Left ventricle myocardium inferior (tissue), 1 donor: Measurements from ENCODE around the gene RNASEH2B. TPM values are rescaled to one million over a fixed set of nuclear protein-coding genes. Genes with fewer than 3 reads are reported as not detected.

Source experiments
- DNase-seq: peaks from one replicate; pipeline ENCODE4 v3.0.0-alpha.2; 2020
- H3K27ac ChIP-seq: fragments of 200-600 bp; replicated peaks from 2 replicates; pipeline ENCODE4 v1.8.0; 2021
- H3K27me3 ChIP-seq: fragments of 200-600 bp; 2 replicates; pipeline ENCODE4 v1.8.0; 2021; ENCODE audit warnings: low read depth
- H3K36me3 ChIP-seq: fragments of 200-600 bp; 2 replicates; pipeline ENCODE4 v1.8.0; 2021
- H3K4me1 ChIP-seq: fragments of 200-600 bp; 2 replicates; pipeline ENCODE4 v1.8.0; 2021
- H3K4me3 ChIP-seq: fragments of 200-600 bp; 2 replicates; pipeline ENCODE4 v1.8.0; 2021; ENCODE audit warnings: mild to moderate bottlenecking, moderate library complexity
- H3K9me3 ChIP-seq: fragments of 200-600 bp; replicated peaks from 2 replicates; pipeline ENCODE4 v1.8.0; 2021
- intact Hi-C: fragments of 100-400 bp; cut with micrococcal nuclease; formaldehyde crosslinking; loops from one replicate; pipeline ENCODE4 v1.11.0; 2022
- long read RNA-seq: library from polyadenylated mRNA; unstranded; transcript quantifications from one replicate; pipeline ENCODE4 v2.0.0, GENCODE V29; 2021
- total RNA-seq: library from RNA; stranded (reverse); fragmentation: NEBNext Ultra II Directional; extraction: Animal tissue kit (Norgen Biotek cat#: 25700); gene quantifications from one replicate; pipeline ENCODE4 v1.2.1, GENCODE V29; 2021
- TF ChIP-seq, protein P1 (sequence below): fragments of 200-600 bp; IDR thresholded peaks from 2 replicates; pipeline ENCODE4 v1.8.0; 2021; ENCODE audit warnings: antibody characterized with exemption, mild to moderate bottlenecking, borderline replicate concordance
- donor health status: DM: no; HTN: yes; CAD: no; lungs with severe emphysema.

The RNASEH2B gene, protein sequence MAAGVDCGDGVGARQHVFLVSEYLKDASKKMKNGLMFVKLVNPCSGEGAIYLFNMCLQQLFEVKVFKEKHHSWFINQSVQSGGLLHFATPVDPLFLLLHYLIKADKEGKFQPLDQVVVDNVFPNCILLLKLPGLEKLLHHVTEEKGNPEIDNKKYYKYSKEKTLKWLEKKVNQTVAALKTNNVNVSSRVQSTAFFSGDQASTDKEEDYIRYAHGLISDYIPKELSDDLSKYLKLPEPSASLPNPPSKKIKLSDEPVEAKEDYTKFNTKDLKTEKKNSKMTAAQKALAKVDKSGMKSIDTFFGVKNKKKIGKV
- 42.7 TPM for total RNA-seq
- long read RNA-seq, full-length matches to known transcripts, result 39 of 43 reads
- long read RNA-seq, partial matches to known transcripts, result 0 of 43 reads
- long read RNA-seq, other reads (novel, unspliced or antisense), result 4 of 43 reads

DNA sequence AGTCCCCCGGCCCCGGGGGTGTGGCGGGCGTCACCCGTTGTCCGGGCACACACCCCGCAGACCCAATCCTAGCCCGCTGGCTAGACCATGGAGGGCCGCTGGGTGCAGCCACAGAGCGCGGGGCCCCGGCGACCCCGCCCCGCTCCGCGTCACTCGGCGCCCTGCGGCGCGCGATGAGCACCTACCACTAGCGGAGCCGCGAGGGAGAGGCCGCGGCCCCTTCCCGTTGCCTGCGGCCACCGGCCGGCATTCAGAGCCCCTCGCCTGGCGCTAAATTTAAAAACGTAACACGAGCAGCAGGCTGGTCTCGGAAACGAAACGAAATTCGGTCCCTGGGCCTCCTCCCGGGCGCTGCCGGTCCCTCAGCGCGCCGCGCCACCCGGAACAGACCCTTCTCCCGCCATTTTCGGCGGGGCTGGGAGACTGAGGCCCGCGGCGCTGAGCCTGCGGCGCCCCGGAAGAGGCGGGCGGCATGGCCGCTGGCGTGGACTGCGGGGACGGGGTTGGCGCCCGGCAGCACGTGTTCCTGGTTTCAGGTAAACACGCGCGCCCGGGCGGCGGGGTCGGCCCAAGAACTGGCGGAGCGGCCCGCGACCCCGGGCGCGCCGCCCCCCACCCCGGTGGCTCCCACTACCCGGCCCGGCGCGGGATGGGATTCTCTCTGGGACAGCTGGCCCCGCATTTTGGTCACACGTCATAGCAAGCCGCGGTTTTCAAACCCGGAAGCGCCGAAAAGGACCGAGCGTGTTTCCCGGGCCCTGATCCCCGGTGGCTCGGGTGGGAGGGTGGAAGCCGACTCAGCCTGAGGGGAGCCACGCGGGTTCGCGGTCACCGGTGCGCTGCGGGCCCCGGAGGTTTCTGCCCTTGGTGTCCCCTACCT lies at the start of gene RNASEH2B:
RNASEH2B (plus strand) TSS at position 187 of the 880 bp plus-strand sequence; CDS start at position 473, 286 bp downstream.
- intact Hi-C loops, result no loop called here
- peak; percentile 78 for DNase-seq
- Histone ChIP-seq H3K27me3 (no peaks in the 10 kb centered on the region), H3K9me3 (no peaks in the 10 kb centered on the region), H3K27ac (peak within 1 kb of the TSS; percentile 92), H3K4me1 (peaks cover 67% of the 10 kb centered on the region), H3K4me3 (peak within 1 kb of the TSS; percentile 96), H3K36me3 (no peaks in the 10 kb centered on the region)
- TF ChIP-seq, protein P1, sequence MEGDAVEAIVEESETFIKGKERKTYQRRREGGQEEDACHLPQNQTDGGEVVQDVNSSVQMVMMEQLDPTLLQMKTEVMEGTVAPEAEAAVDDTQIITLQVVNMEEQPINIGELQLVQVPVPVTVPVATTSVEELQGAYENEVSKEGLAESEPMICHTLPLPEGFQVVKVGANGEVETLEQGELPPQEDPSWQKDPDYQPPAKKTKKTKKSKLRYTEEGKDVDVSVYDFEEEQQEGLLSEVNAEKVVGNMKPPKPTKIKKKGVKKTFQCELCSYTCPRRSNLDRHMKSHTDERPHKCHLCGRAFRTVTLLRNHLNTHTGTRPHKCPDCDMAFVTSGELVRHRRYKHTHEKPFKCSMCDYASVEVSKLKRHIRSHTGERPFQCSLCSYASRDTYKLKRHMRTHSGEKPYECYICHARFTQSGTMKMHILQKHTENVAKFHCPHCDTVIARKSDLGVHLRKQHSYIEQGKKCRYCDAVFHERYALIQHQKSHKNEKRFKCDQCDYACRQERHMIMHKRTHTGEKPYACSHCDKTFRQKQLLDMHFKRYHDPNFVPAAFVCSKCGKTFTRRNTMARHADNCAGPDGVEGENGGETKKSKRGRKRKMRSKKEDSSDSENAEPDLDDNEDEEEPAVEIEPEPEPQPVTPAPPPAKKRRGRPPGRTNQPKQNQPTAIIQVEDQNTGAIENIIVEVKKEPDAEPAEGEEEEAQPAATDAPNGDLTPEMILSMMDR, result peak; percentile 30

DNA sequence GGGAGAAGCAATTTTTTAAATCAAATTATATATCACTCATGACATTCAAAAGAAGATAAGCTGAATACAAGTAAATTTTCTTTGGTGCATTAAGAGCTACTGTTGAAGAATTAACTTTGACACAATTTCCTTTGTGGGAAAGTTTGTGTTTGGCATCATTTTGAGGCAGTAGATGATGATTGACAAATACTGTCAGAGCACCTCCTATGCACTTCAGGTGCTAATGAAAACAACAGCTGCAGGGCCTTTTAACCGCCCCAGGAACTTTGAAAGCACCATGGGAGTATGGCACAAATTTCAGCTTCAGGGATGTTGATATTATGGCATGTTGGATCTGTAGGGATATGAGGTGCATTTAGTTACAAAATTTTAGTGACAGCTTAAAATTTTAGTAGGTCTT lies 45.1 kb upstream of the RNASEH2B start:
- TF ChIP-seq, protein P1, result no peak
- no peaks in the 10 kb centered on the region for H3K36me3 ChIP-seq
- no peaks in the 10 kb centered on the region for H3K4me1 ChIP-seq
- peaks cover 28% of the 10 kb centered on the region for H3K9me3 ChIP-seq
- H3K27ac ChIP-seq, result no peak overlapping the region
- no peak for DNase-seq
- intact Hi-C loops, result no loop called here
- no peaks in the 10 kb centered on the region for H3K27me3 ChIP-seq
- no peak overlapping the region for H3K4me3 ChIP-seq

DNA sequence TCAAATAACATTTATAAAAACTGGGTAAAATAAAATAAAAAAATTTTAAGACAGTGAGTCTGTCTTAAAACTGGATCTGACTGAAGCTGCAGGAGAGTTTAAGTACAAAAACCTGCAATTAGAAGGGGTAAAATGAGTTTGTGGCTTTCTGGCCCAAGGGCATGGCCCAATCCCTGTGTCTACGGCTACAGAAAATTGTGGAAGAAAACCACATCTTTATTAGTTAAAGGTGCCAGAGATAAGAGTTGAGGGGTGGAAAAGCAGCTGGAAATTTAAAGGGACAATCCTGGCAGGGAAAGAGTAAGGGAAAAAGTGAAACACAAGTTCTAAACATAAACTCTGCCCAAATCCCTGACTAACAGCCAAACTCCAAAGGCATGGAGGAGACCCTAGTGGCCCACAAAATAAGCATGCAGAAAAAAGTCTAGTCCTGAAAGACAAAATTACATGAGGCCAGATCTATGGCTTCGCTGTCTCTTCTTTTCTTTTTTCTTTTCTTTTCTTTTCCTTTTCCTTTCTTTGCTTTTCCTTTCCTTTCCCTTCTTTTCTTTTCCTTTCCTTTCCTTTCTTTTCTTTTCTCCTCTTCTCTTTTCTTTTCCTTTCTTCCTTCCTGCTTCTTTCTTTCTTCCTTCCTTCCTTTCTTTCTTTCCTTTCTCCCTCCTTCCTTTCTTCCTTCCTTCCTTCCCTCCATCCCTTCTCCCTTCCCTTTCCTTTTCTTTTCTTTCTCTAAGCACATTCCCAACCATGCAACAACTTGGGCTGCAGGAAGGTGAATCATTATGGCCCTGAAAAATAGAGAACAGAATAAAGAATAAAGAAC lies 42.6 kb upstream of the RNASEH2B start:
- TF ChIP-seq, protein P1, result no peak
- no peaks in the 10 kb centered on the region for H3K27me3 ChIP-seq
- intact Hi-C loops, result no loop called here
- H3K4me3 ChIP-seq, result no peak overlapping the region
- no peak overlapping the region for H3K27ac ChIP-seq
- no peak for DNase-seq
- H3K36me3 ChIP-seq, result no peaks in the 10 kb centered on the region
- H3K9me3 ChIP-seq, result peaks cover 7% of the 10 kb centered on the region
- no peaks in the 10 kb centered on the region for H3K4me1 ChIP-seq

DNA sequence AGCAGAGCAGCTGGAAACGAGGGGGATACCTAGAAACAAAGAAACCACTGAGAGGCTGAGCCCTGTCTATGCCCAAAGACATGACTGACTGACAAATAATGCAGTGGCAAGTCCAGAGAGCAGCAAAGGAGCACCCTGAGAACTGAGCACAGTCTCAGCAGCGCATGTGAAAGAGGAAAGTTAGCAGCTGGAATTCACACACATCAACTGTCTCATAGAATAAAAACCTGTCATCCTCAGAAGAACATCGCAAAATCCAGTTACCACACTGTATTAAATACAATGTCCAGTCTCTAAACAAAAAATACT lies 42.0 kb upstream of the RNASEH2B start:
- no peak for DNase-seq
- H3K4me3 ChIP-seq, result no peak overlapping the region
- intact Hi-C loops, result no loop called here
- H3K4me1 ChIP-seq, result no peaks in the 10 kb centered on the region
- TF ChIP-seq, protein P1, result no peak
- H3K36me3 ChIP-seq, result no peaks in the 10 kb centered on the region
- peaks cover 2% of the 10 kb centered on the region for H3K9me3 ChIP-seq
- no peaks in the 10 kb centered on the region for H3K27me3 ChIP-seq
- H3K27ac ChIP-seq, result no peak overlapping the region

DNA sequence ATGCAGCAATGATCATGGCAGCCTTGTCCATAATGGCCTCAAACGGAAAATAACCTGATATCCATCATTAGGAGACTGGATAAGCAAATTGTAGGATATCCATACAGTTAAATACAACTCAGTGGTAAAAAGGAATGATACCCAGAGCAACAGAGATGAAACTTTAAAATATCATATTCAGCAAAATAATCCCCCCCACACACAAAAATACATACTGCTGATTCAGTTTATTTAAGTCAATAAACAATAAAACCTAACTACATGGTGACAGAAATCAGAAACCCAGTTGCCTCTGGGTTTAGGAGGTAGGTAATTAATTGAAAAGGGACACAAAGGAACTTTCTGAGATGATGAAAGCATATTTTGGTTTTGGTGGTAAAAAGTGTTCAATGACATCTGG lies 38.2 kb upstream of the RNASEH2B start:
- no peak for DNase-seq
- Histone ChIP-seq H3K27ac (no peak overlapping the region), H3K36me3 (no peaks in the 10 kb centered on the region), H3K4me3 (no peak overlapping the region), H3K4me1 (no peaks in the 10 kb centered on the region), H3K9me3 (no peaks in the 10 kb centered on the region), H3K27me3 (no peaks in the 10 kb centered on the region)
- TF ChIP-seq, protein P1, result no peak
- intact Hi-C loops, result no loop called here
